Keratinocyte (primary cell): Measurements from ENCODE around the gene HPS3.

Source experiments
- EZH2 ChIP-seq: IDR thresholded peaks from one replicate; pipeline ENCODE4 v1.6.1; 2012; ENCODE audit warnings: inconsistent platforms, mild to moderate bottlenecking, low read length, moderate library complexity
- TF ChIP-seq, protein P1 (sequence below), 3 experiments: IDR thresholded peaks in 1 of 3; conservative IDR thresholded peaks in 1 of 3; optimal IDR thresholded peaks in 1 of 3; 2 replicates in 2 of 3; 3 replicates in 1 of 3; pipeline versions ENCODE3 to v1.5.1; 2011; ENCODE audit warnings: low read length in 3 of 3, mild to moderate bottlenecking in 3 of 3, moderate library complexity in 2 of 3, control low read depth in 1 of 3, inconsistent platforms in 1 of 3; ENCODE audit not compliant: insufficient read depth in 2 of 3; ENCODE audit errors: extremely low read depth in 1 of 3

DNA sequence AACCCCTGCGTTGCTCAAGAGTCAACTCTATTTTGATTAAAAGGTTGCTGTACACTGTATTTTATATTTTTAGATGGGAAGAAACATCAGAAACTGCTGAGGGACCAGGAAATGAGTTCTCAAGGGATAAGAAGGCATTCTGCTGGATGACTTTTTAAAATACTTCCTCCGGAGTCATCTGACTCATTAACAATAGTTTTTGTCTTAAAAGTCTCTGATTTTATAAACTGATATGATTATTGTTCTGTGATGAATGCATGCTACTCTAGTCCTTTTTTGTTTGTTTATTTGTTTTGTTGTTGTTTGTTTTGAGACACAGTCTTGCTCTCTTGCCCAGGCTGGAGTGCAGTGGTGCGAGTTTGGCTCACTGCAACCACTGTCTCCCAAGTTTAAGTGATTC lies 25.0 kb upstream of the HPS3 start:
- TF ChIP-seq, protein P1, sequence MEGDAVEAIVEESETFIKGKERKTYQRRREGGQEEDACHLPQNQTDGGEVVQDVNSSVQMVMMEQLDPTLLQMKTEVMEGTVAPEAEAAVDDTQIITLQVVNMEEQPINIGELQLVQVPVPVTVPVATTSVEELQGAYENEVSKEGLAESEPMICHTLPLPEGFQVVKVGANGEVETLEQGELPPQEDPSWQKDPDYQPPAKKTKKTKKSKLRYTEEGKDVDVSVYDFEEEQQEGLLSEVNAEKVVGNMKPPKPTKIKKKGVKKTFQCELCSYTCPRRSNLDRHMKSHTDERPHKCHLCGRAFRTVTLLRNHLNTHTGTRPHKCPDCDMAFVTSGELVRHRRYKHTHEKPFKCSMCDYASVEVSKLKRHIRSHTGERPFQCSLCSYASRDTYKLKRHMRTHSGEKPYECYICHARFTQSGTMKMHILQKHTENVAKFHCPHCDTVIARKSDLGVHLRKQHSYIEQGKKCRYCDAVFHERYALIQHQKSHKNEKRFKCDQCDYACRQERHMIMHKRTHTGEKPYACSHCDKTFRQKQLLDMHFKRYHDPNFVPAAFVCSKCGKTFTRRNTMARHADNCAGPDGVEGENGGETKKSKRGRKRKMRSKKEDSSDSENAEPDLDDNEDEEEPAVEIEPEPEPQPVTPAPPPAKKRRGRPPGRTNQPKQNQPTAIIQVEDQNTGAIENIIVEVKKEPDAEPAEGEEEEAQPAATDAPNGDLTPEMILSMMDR (optimal IDR thresholded peaks at IDR 0.05 in 1 of 3, IDR thresholded peaks at IDR 0.05 in 1 of 3, conservative IDR thresholded peaks at IDR 0.05 in 1 of 3; ENCODE audit: extremely low read depth in 1 of 3, insufficient read depth in 2 of 3, low read length in 3 of 3), result no peak
- no peak for TF ChIP-seq EZH2
